Neutrophil (primary cell): Measurements from ENCODE around the gene ZNF682.
A peak's percentile ranks its signal among the peaks of the same experiment; 100 is the strongest.
"Not testable (repeated sequence)": the region's sequence is repeated elsewhere in the genome, so short reads cannot be mapped to it uniquely, and the experiment has no call there.

Experiments
- H3K27ac ChIP-seq: fragments of 200-600 bp; sonication (generic); 2 replicates; pipeline ENCODE4 v1.5.1; 2016; ENCODE audit warnings: mild to moderate bottlenecking, moderate library complexity
- H3K27me3 ChIP-seq: fragments of 200-600 bp; sonication (generic); 2 replicates; pipeline ENCODE4 v1.6.0; 2016; ENCODE audit warnings: mild to moderate bottlenecking
- H3K36me3 ChIP-seq: fragments of 200-600 bp; sonication (generic); 2 replicates; pipeline ENCODE4 v1.5.1; 2017
- H3K4me1 ChIP-seq, 2 experiments: fragments of 200-600 bp in 1 of 2; sonication (generic) in 1 of 2; 1 replicate in 1 of 2; 2 replicates in 1 of 2; pipeline versions ENCODE4 v1.5.1 to v1.6.1; 2013 to 2016; ENCODE audit warnings: low read depth in 1 of 2, low read length in 1 of 2, mild to moderate bottlenecking in 1 of 2, moderate library complexity in 1 of 2; ENCODE audit not compliant: control insufficient read depth in 1 of 2, insufficient read depth in 1 of 2
- H3K4me3 ChIP-seq, 2 experiments: fragments of 200-600 bp in 1 of 2; sonication (generic) in 1 of 2; 1 replicate in 1 of 2; 2 replicates in 1 of 2; pipeline ENCODE4 v1.5.1; 2013 to 2016; ENCODE audit warnings: low read depth in 1 of 2, low read length in 1 of 2, mild to moderate bottlenecking in 1 of 2, moderate library complexity in 1 of 2
- H3K9me3 ChIP-seq: fragments of 200-600 bp; sonication (generic); 2 replicates; pipeline ENCODE4 v1.5.1; 2016
- CTCF ChIP-seq: fragments of 200-600 bp; sonication (generic); IDR thresholded peaks from 2 replicates; pipeline ENCODE4 v1.5.1; 2016; ENCODE audit warnings: antibody characterized with exemption

The ZNF682 gene

GRCh38 chr19:20035935-20036334 lies 3.4 kb downstream of the ZNF682 start:
- Histone ChIP-seq H3K4me1 (peaks cover 0 to 11% of the 10 kb centered on the region in 2 experiments), H3K27me3 (peaks cover 14% of the 10 kb centered on the region), H3K27ac (no peak overlapping the region), H3K4me3 (no peak overlapping the region), H3K9me3 (no peaks in the 10 kb centered on the region), H3K36me3 (no peaks in the 10 kb centered on the region)
- no peak for TF ChIP-seq CTCF

GRCh38 chr19:20028611-20029010 lies 10.7 kb downstream of the ZNF682 start:
- Histone ChIP-seq H3K9me3 (no peaks in the 10 kb centered on the region), H3K27me3 (no peaks in the 10 kb centered on the region), H3K27ac (no peak overlapping the region), H3K4me1 (no peaks in the 10 kb centered on the region), H3K4me3 (no peak overlapping the region), H3K36me3 (no peaks in the 10 kb centered on the region)
- no peak for TF ChIP-seq CTCF

GRCh38 chr19:20005741-20006140 lies 33.6 kb downstream of the ZNF682 start:
- H3K36me3 ChIP-seq, result no peaks in the 10 kb centered on the region

GRCh38 chr19:19997656-19998268 lies 41.5 kb downstream of the ZNF682 start:
- H3K9me3 ChIP-seq, result no peaks in the 10 kb centered on the region
- peak; percentile 56 for TF ChIP-seq CTCF
- no peaks in the 10 kb centered on the region for H3K27me3 ChIP-seq

More at GRCh38 chr19:20005741-20006140, 33.6 kb downstream of the ZNF682 start:
- Histone ChIP-seq H3K4me1 (no peaks in the 10 kb centered on the region), H3K27me3 (no peaks in the 10 kb centered on the region), H3K9me3 (peaks cover 22% of the 10 kb centered on the region), H3K4me3 (no peak overlapping the region), H3K27ac (no peak overlapping the region)
- no peak for TF ChIP-seq CTCF

GRCh38 chr19:19966862-19967261 lies 72.4 kb downstream of the ZNF682 start:
- peak overlapping the region; percentile 38 for H3K27ac ChIP-seq
- no peak for TF ChIP-seq CTCF
- H3K27me3 ChIP-seq, result no peaks in the 10 kb centered on the region
- no peaks in the 10 kb centered on the region for H3K36me3 ChIP-seq
- no peak overlapping the region for H3K4me3 ChIP-seq
- no peaks in the 10 kb centered on the region for H3K4me1 ChIP-seq
- peaks cover 23% of the 10 kb centered on the region for H3K9me3 ChIP-seq

More at GRCh38 chr19:19997656-19998268, 41.5 kb downstream of the ZNF682 start:
- Histone ChIP-seq H3K36me3 (no peaks in the 10 kb centered on the region), H3K4me3 (no peak overlapping the region), H3K27ac (no peak overlapping the region), H3K4me1 (no peaks in the 10 kb centered on the region)

- not testable (repeated sequence) for H3K4me3 ChIP-seq, H3K27me3 ChIP-seq
Observed at GRCh38 chr19:19966126-19966525, 73.2 kb downstream of the ZNF682 start.

More at GRCh38 chr19:19966126-19966525, 73.2 kb downstream of the ZNF682 start:
- Histone ChIP-seq H3K27ac (peak overlapping the region; percentile 14), H3K9me3 (peaks cover 23% of the 10 kb centered on the region)
- H3K4me1 ChIP-seq, H3K36me3 ChIP-seq: not testable (repeated sequence)
